ENCODE results near the gene CHPF2. TPM values are rescaled to one million over a fixed set of nuclear protein-coding genes. Genes with fewer than 3 reads are reported as not detected.

The CHPF2 gene
- total and polyA plus RNA-seq, 2 of the 13 experiments (the other 11 are each of a cell fraction or from before 2014, with no cell fraction given) = 15.4 to 21.5 TPM

- peak; percentile 97 for TF ChIP-seq ZNF263 (CRISPR knock-in tag; IDR thresholded peaks at IDR 0.05)
- no peak for TF ChIP-seq RXRB (CRISPR knock-in tag; IDR thresholded peaks at IDR 0.05; ENCODE audit: borderline replicate concordance)
- no peak for TF ChIP-seq NR1H2 (CRISPR knock-in tag; IDR thresholded peaks at IDR 0.05; ENCODE audit: borderline replicate concordance, low read depth)
- 0 out of 2 replicates have a peak, but pooled peaks have one; percentile 37 for TF ChIP-seq MAX (IDR thresholded peaks at IDR 0.05)
- peak; percentile 52 for TF ChIP-seq ZFY (CRISPR knock-in tag; IDR thresholded peaks at IDR 0.05)
- TF ChIP-seq TCF12 (IDR thresholded peaks at IDR 0.05) = no peak
- TF ChIP-seq TCF12 (CRISPR knock-in tag; IDR thresholded peaks at IDR 0.05) = no peak
- TF ChIP-seq SP2 (CRISPR knock-in tag; IDR thresholded peaks at IDR 0.05) = no peak
- TF ChIP-seq ZNF607 (CRISPR knock-in tag; IDR thresholded peaks at IDR 0.05; ENCODE audit: borderline replicate concordance) = 0 out of 2 replicates have a peak, but pooled peaks have one; percentile 23
- TF ChIP-seq ZNF275 (CRISPR knock-in tag; IDR thresholded peaks at IDR 0.05; ENCODE audit: borderline replicate concordance) = no peak
- peak; percentile 40 for TF ChIP-seq ZNF687 (CRISPR knock-in tag; IDR thresholded peaks at IDR 0.05)
- TF ChIP-seq ZNF574 (CRISPR knock-in tag; IDR thresholded peaks at IDR 0.05) = 0 out of 2 replicates have a peak, but pooled peaks have one; percentile 10
- no peak for TF ChIP-seq PREB (CRISPR knock-in tag; IDR thresholded peaks at IDR 0.05)
- TF ChIP-seq ZNF777 (CRISPR knock-in tag; IDR thresholded peaks at IDR 0.05) = 0 out of 2 replicates have a peak, but pooled peaks have one; percentile 56
- TF ChIP-seq RCOR2 (CRISPR knock-in tag; IDR thresholded peaks at IDR 0.05) = no peak
- 0 out of 2 replicates have a peak, but pooled peaks have one; percentile 19 for TF ChIP-seq SALL1 (CRISPR knock-in tag; IDR thresholded peaks at IDR 0.05)
- TF ChIP-seq SYNCRIP (IDR thresholded peaks at IDR 0.05; ENCODE audit: insufficient read depth, low read depth, low read length) = no peak
- TF ChIP-seq ZNF652 (CRISPR knock-in tag; IDR thresholded peaks at IDR 0.05; ENCODE audit: borderline replicate concordance, low read depth) = peak; percentile 94
- TF ChIP-seq MAFF (IDR thresholded peaks at IDR 0.05; ENCODE audit: low read depth, low read length) = no peak
- no peak for TF ChIP-seq ZNF605 (CRISPR knock-in tag; IDR thresholded peaks at IDR 0.05)
Measured at GRCh38 chr7:151251689-151252560, 19.6 kb downstream of the CHPF2 start (continued).

All from HepG2 (cell line).